ENCODE results near the gene ZNF205.
"Not testable (repeated sequence)": the region's sequence is repeated elsewhere in the genome, so short reads cannot be mapped to it uniquely, and the experiment has no call there.

The ZNF205 gene

GRCh38 chr16:3131755-3132377 lies 19.5 kb downstream of the ZNF205 start:
- DNase-seq (ENCODE audit: low read depth), result no peak

DNA sequence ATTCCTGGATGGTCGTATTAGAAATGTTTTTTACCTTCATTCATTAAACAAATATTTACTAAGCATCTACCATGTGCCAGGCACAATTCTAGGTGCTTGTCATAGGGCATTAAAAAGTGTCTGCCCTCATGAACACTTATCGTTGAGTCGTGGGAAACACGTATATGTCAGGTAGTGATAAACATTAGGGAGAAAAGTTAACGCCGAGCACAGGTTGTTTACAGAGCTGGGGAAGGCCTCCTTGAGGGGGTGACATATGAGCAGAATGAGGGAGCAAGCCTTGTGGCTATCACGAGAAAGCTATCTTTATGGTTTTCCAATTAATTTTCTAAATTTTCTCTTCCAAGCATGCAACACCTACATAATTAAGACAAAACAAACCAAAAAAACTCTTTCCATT lies 21.5 kb downstream of the ZNF205 start:
- DNase-seq (ENCODE audit: low read depth), result no peak

DNA sequence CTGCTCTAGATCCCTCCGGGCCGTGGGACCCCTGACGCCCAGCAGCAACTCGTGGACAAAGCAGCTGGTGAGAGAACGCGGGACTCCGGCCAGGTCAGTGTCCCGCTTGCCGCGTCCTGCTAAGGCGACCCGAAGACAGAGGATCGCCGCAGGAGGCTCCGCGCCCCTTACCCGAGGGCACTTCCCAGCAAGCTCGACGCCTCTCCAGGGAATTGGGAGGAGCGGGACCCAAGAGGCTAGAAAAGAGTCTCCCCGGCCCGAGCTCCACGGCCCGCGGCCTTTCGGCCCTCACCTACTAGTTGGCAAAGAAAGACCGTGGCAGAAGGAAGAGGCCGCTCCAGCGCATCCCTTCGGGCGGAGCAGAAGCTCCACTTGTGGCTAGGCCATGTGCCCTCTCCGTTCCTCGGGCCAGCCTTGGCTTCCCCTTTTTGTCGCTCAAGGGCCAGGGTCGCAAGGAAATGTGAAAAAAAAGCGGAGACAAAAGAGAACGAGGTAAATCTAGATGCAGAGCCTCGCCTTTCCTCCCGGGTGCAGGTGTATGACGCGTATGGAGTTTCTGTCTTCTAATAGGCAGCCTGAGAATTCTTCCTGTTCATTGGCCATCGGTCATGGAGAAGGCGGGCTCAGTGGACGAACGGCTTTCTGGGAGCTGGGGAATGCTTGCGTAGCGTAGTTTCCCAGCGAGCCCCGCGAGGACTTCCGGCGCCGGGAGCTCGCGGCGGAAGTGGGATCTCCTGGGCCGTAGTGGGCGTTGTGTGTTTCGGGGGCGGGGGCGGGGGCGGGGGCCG lies 22.1 kb downstream of the ZNF205 start, which contains the start of gene ZNF213:
TSS of gene ZNF213 (plus strand) at position 692 of the 788 bp plus-strand sequence. CDS start 2,252 bp downstream, outside the sequence.
- peak; percentile 97 for DNase-seq (ENCODE audit: low read depth)

DNA sequence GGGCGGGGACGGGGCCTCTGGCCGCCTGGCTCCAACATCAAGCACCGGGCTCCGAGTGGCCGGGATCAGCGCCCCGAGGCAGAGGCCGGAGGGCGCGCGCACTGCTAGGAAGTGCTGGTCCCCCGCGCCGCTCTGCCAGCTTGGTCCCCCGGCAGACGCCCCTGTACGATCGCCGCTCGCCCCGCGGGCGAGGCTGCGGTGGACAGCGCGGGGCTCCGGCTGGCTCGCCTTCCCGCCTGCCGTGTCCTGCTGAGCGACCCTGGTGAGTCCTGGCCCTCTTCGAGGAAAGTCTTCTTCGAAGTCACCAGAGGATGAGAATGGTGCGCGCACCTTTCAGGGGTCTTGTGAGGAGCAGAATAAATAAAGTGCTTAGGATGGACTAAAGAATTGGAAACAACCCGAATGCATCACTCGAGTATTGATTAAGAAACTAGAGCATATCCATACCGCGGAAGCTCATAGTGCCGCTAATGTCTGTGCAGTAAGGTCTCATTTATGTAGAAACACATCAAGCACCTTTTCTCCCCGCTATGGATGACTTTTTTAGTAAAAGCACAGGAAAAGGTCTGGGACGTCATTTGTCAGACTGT lies 22.8 kb downstream of the ZNF205 start:
- no peak for DNase-seq (ENCODE audit: low read depth)

DNA sequence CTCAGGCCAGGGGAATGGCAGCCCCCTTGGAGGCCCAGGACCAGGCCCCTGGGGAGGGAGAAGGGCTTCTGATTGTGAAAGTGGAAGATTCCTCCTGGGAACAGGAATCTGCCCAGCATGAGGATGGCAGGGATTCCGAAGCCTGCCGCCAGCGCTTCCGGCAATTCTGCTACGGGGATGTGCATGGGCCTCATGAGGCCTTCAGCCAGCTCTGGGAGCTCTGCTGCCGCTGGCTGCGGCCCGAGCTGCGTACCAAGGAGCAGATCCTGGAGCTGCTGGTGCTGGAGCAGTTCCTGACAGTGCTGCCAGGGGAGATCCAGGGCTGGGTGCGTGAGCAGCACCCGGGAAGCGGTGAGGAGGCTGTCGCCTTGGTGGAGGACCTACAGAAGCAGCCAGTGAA lies 24.9 kb downstream of the ZNF205 start:
- no peak for DNase-seq (ENCODE audit: low read depth)

- no peak for DNase-seq (ENCODE audit: low read depth)
Measured at GRCh38 chr16:3138342-3138741, 26.0 kb downstream of the ZNF205 start.

GRCh38 chr16:3138823-3139426 lies 26.5 kb downstream of the ZNF205 start:
- DNase-seq (ENCODE audit: low read depth), result no peak

GRCh38 chr16:3139561-3139960 lies 27.2 kb downstream of the ZNF205 start:
- DNase-seq (ENCODE audit: low read depth), result not testable (repeated sequence)

DNA sequence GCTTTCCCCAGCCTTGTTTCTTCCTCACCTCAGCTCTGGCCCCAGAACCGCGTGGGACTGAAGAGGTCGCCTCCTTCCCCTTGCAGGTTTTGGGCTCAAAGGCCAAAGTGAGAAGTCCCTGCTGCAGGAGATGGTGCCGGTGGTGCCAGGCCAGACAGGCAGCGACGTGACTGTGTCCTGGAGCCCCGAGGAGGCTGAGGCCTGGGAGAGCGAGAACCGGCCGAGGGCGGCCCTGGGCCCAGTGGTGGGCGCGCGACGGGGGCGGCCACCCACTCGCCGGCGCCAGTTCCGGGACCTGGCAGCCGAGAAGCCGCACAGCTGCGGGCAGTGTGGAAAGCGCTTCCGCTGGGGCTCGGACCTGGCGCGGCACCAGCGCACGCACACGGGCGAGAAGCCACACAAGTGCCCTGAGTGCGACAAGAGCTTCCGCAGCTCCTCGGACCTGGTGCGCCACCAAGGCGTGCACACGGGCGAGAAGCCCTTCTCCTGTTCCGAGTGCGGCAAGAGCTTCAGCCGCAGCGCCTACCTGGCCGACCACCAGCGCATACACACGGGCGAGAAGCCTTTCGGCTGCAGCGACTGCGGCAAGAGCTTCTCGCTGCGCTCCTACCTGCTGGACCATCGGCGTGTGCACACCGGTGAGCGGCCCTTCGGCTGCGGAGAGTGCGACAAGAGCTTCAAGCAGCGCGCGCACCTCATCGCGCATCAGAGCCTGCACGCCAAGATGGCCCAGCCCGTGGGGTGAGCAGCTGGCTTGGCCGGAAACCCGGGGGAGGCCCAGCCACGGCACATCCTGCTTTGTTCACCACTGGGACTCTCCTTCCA lies 28.4 kb downstream of the ZNF205 start:
- DNase-seq (ENCODE audit: low read depth), result no peak

DNA sequence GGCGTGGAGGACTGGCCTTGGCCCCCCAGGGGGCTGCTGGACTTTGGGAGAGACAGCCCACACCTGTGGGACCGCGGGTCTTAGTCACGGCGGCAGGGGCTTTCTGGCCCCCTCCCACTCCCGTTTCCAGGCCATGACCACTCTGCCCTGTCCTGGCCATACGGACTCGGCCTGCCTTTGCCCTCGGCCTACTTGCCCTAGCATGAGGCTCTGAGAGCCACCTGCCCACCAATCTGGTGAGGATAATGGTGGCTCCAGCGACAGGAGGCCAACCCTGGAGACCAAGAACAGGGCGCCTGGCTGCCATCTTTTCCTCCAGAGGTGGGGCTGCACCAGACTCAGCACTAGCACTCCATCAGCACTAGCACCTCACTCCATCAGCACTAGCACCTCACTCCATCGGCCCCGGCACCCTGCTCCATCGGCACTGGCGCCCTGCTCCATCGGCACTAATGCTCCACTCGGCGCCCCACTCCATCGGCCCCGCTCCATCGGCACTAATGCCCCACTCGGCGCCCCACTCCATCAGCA lies 29.5 kb downstream of the ZNF205 start:
- no peak for DNase-seq (ENCODE audit: low read depth)

- DNase-seq (ENCODE audit: low read depth), result no peak
Measured at GRCh38 chr16:3142327-3142726, 29.9 kb downstream of the ZNF205 start.

- no peak for DNase-seq (ENCODE audit: low read depth)
Measured at GRCh38 chr16:3142770-3143169, 30.4 kb downstream of the ZNF205 start.

- no peak for DNase-seq (ENCODE audit: low read depth)
Measured at GRCh38 chr16:3143189-3143588, 30.8 kb downstream of the ZNF205 start.

- DNase-seq (ENCODE audit: low read depth), result no peak
Measured at GRCh38 chr16:3143598-3144320, 31.4 kb downstream of the ZNF205 start.

DNA sequence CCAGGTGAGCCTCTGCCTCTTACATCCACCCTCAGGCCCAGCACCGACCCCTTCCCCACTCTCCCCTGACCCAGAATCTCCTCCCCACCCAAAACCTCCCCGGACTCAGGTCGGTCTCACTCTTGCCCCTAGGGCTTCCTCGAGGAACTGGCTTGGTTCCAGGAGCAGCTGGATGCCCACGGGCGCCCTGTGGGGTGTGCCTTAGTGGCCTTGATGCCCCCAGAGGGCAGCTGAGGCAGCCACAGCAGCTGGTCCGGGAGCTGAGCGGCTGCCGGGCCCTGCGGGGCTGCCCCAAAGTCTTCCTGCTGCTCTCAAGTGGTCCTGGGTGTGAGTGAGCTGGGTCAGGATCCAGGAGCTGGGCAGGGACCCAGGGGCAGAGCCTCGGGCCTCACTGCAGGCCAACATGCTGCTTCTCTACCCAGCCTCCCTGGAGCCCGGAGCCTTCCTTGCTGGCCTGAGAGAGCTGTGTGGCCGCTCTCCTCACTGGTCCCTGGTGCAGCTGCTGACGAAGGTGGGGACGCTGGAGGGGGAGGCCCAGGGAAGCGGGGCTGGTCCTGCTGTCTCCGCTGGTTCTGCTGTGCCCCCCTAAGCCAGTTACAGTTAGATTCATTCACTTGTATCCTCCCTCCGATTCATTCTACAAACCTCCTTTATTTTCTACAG lies 32.1 kb downstream of the ZNF205 start:
- DNase-seq (ENCODE audit: low read depth), result no peak

DNA sequence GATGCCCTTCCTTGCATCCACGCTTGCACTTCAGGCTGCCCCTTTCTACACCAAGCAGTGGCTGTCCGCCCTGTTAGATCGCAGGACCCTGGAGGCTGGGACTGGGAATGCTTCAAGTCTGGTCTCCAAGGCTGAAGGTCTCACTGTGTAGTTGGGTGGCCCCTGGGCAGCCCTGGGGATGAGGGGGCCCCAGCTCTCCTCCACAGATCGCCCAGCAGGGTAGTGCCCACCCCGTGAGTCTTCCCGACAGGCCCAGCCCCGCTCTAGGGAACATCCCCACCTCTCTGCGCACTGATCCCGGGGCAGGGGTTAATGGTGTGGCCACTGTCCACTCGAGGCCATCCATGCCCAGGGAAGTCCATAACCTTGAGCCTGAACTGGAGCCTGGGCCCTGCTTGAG lies 32.8 kb downstream of the ZNF205 start:
- DNase-seq (ENCODE audit: low read depth), result no peak

DNA sequence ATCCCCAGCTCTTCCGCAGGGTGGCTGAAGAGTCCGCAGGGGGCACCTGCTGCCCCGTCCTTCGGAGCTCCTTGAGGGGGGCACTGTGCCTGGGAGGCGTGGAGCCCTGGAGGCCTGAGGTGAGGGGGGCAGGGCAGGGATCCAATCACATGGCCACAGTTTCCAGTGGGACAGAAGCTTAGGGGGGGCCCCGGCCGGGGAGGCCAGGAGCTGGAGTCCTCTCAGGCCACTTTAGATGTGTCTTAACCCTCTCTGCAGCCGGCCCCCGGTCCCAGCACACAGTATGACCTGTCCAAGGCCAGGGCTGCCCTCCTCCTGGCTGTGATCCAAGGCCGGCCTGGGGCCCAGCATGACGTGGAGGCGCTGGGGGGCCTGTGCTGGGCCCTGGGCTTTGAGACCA lies 33.3 kb downstream of the ZNF205 start:
- DNase-seq (ENCODE audit: low read depth), result no peak

DNA sequence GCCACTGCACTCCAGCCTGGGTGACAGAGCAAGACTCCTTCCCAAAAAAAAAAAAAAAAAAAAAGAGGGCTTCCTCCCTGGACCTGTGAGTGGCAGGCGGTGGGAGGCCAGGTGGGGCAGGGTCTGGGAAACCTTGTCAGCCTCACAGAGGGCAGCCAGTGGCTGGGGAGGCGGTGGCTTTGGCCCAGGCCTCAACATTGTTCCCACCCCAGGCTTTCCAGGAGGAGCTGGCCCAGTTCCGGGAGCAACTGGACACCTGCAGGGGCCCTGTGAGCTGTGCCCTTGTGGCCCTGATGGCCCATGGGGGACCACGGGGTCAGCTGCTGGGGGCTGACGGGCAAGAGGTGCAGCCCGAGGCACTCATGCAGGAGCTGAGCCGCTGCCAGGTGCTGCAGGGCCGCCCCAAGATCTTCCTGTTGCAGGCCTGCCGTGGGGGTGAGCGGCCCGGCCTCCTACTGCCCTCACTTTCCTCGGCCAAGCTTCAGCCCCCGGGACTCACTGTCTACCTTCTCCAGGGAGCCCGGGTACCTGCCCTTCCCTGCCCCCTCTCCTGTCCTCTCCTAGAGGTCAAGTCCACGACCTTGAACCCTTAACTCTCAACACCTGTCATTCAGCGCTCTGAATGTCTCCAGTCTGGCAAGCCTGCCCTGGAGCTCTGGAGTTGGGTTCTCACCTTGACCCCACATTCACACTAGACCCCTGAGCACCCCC lies 34.8 kb downstream of the ZNF205 start:
- no peak for DNase-seq (ENCODE audit: low read depth)

- DNase-seq (ENCODE audit: low read depth), result no peak
Measured at GRCh38 chr16:3147757-3148104, 35.3 kb downstream of the ZNF205 start.
